B cell (primary cell): Measurements from ENCODE around the gene THADA.

Experiments used
- CTCF ChIP-seq: fragments of 200-600 bp; IDR thresholded peaks from one replicate; pipeline ENCODE4 v1.8.0; 2022; ENCODE audit warnings: antibody characterized with exemption, mild to moderate bottlenecking
- EZH2 ChIP-seq: IDR thresholded peaks from 2 replicates; pipeline ENCODE4 v1.6.1; 2012; ENCODE audit warnings: borderline replicate concordance, low read depth, mild to moderate bottlenecking, moderate library complexity, low read length; ENCODE audit not compliant: insufficient read depth, poor library complexity, severe bottlenecking

- TF ChIP-seq CTCF (no peak), EZH2 (no peak)
These were observed 381.6 kb downstream of the THADA start for GRCh38 chr2:43214253-43214652.
